GM12878 (cell line): ENCODE measurements around the gene TMEM163.

Source experiments
- NR2F1 ChIP-seq: fragments of 450-650 bp; conservative IDR thresholded peaks from 2 replicates; pipeline ENCODE4 v1.6.1; 2017; ENCODE audit warnings: mild to moderate bottlenecking
- TCF12 ChIP-seq: IDR thresholded peaks from 2 replicates; pipeline ENCODE4 v1.6.1; 2011; ENCODE audit warnings: low read depth, mild to moderate bottlenecking, low read length
- TCF3 ChIP-seq: IDR thresholded peaks from 2 replicates; pipeline ENCODE4 v1.6.1; 2012; ENCODE audit warnings: low read depth, mild to moderate bottlenecking, low read length, borderline replicate concordance; ENCODE audit not compliant: insufficient read depth
- TF ChIP-seq, protein P1 (sequence below), 3 experiments: IDR thresholded peaks in 2 of 3; conservative IDR thresholded peaks in 1 of 3; 2 replicates each; pipeline ENCODE4 v1.5.1; 2011; ENCODE audit warnings: low read depth in 3 of 3, low read length in 3 of 3, mild to moderate bottlenecking in 3 of 3, control low read depth in 2 of 3, moderate library complexity in 2 of 3, inconsistent platforms in 1 of 3, mixed read lengths in 1 of 3; ENCODE audit not compliant: control insufficient read depth in 2 of 3, insufficient read depth in 1 of 3; ENCODE audit errors: extremely low read depth in 1 of 3

DNA sequence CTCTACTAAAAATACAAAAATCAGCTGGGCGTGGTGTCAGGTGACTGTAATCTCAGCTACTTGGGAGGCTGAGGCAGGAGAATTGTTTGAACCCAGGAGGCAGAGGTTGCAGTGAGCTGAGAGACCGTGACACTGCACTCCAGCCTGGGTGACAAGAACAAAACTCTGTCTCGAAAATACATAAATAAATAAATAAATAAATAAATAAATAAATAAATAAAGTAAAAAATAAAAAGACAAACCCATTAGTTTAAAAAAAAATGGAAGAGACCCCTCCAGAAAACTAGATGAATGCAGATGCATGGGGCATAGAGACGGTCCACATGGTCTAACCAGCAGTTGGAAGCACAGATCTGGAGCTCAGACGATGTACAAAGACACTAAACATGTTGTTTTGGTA, 18.1 kb downstream of the TMEM163 start:
- TF ChIP-seq TCF12: no peak
- no peak for TF ChIP-seq TCF3
- TF ChIP-seq, protein P1, sequence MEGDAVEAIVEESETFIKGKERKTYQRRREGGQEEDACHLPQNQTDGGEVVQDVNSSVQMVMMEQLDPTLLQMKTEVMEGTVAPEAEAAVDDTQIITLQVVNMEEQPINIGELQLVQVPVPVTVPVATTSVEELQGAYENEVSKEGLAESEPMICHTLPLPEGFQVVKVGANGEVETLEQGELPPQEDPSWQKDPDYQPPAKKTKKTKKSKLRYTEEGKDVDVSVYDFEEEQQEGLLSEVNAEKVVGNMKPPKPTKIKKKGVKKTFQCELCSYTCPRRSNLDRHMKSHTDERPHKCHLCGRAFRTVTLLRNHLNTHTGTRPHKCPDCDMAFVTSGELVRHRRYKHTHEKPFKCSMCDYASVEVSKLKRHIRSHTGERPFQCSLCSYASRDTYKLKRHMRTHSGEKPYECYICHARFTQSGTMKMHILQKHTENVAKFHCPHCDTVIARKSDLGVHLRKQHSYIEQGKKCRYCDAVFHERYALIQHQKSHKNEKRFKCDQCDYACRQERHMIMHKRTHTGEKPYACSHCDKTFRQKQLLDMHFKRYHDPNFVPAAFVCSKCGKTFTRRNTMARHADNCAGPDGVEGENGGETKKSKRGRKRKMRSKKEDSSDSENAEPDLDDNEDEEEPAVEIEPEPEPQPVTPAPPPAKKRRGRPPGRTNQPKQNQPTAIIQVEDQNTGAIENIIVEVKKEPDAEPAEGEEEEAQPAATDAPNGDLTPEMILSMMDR (IDR thresholded peaks at IDR 0.05 in 2 of 3, conservative IDR thresholded peaks at IDR 0.05 in 1 of 3; ENCODE audit: control insufficient read depth in 2 of 3, extremely low read depth in 1 of 3, insufficient read depth in 1 of 3, low read depth in 3 of 3, low read length in 3 of 3): no peak
- no peak for TF ChIP-seq NR2F1
